SK-N-SH (cell line): ENCODE data around the gene FAM20A.

Experiments used
- EP300 ChIP-seq, 2 experiments: IDR thresholded peaks; 2 replicates each; pipeline versions ENCODE4 v1.4.0 to v1.6.1; 2012; ENCODE audit warnings: borderline replicate concordance in 1 of 2, low read depth in 1 of 2, low read length in 1 of 2
- FOSL2 ChIP-seq: IDR thresholded peaks from 2 replicates; pipeline ENCODE4 v1.4.0; 2012; ENCODE audit warnings: low read depth, mild to moderate bottlenecking, moderate library complexity, borderline replicate concordance
- FOXJ3 ChIP-seq: sonication (generic); formaldehyde crosslinking; IDR thresholded peaks from 2 replicates; pipeline ENCODE4 v1.5.1; 2020; ENCODE audit warnings: mild to moderate bottlenecking, missing genetic modification reagents
- FOXM1 ChIP-seq: IDR thresholded peaks from 2 replicates; pipeline ENCODE4 v1.4.0; 2012; ENCODE audit warnings: low read depth, mild to moderate bottlenecking
- GABPA ChIP-seq: IDR thresholded peaks from 2 replicates; pipeline ENCODE4 v1.4.0; 2012; ENCODE audit warnings: low read depth, mild to moderate bottlenecking
- JUND ChIP-seq: IDR thresholded peaks from 2 replicates; pipeline ENCODE4 v1.4.0; 2012
- MAX ChIP-seq: IDR thresholded peaks from 2 replicates; pipeline ENCODE4 v1.4.0; 2012; ENCODE audit warnings: low read depth
- NRF1 ChIP-seq: IDR thresholded peaks from 2 replicates; pipeline ENCODE4 v1.6.1; 2012; ENCODE audit warnings: low read depth, mild to moderate bottlenecking, low read length
- POLR2AphosphoS5 ChIP-seq: IDR thresholded peaks from 2 replicates; pipeline ENCODE4 v1.6.1; 2012; ENCODE audit warnings: low read depth, low read length
- RAD21 ChIP-seq: IDR thresholded peaks from 2 replicates; pipeline ENCODE4 v1.6.1; 2012; ENCODE audit warnings: mild to moderate bottlenecking, low read length
- TAF1 ChIP-seq: IDR thresholded peaks from 2 replicates; pipeline ENCODE4 v1.6.1; 2012; ENCODE audit warnings: low read depth, mild to moderate bottlenecking, low read length, moderate library complexity, borderline replicate concordance
- USF2 ChIP-seq: fragments of 150-350 bp; IDR thresholded peaks from 2 replicates; pipeline ENCODE4 v1.6.1; 2017; ENCODE audit warnings: antibody characterized with exemption, low read length, low read depth, borderline replicate concordance
- TF ChIP-seq, protein P1 (sequence below): fragments of 200-600 bp; sonication (generic); IDR thresholded peaks from 2 replicates; pipeline ENCODE4 v1.6.1; 2017; ENCODE audit warnings: antibody characterized with exemption, mild to moderate bottlenecking, moderate library complexity

DNA sequence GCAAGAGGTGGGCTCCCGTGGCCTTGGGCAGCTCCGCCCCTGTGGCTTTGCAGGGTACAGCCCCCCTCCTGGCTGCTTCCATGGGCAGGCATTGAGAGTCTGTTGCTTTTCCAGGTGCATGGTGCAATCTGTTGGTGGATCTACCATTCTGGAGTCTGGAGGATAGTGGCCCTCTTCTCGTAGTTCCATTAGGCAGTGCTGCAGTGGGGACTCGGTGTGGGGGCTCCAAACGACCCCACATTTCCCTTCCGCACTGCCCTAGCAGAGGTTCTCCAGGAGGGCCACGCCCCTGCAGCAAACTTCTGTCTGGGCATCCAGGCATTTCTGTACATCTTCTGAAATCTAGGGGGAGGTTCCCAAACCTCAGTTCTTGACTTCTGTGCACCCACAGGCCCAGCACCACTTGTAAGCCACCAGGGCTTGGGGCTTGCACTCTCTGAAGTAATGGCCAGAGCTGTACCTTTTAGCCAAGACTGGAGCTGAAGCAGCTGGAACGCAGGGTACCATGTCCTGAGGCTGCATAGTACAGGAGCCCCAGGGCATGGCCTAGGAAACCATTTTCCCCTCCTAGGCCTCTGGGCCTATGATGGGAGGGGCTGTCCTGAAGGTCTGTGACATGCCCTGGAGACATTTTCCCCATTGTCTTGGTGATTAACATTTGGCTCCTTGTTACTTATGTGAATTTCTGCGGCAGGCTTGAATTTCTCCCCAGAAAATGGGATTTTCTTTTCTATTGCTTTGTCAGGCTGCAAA, 82.9 kb downstream of the FAM20A start:
- TF ChIP-seq POLR2AphosphoS5 (no peak), FOXM1 (no peak), JUND (no peak), NRF1 (no peak), FOXJ3 (no peak), TAF1 (no peak), EP300 (IDR thresholded peaks at IDR 0.05; ENCODE audit: borderline replicate concordance in 1 of 2, low read depth in 1 of 2, low read length in 1 of 2) (no peak), GABPA (no peak), RAD21 (no peak), FOSL2 (no peak), USF2 (no peak), MAX (no peak)
- TF ChIP-seq, protein P1, sequence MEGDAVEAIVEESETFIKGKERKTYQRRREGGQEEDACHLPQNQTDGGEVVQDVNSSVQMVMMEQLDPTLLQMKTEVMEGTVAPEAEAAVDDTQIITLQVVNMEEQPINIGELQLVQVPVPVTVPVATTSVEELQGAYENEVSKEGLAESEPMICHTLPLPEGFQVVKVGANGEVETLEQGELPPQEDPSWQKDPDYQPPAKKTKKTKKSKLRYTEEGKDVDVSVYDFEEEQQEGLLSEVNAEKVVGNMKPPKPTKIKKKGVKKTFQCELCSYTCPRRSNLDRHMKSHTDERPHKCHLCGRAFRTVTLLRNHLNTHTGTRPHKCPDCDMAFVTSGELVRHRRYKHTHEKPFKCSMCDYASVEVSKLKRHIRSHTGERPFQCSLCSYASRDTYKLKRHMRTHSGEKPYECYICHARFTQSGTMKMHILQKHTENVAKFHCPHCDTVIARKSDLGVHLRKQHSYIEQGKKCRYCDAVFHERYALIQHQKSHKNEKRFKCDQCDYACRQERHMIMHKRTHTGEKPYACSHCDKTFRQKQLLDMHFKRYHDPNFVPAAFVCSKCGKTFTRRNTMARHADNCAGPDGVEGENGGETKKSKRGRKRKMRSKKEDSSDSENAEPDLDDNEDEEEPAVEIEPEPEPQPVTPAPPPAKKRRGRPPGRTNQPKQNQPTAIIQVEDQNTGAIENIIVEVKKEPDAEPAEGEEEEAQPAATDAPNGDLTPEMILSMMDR = no peak
